ENCODE results near the gene NR5A1. TPM values are rescaled to one million over a fixed set of nuclear protein-coding genes. Genes with fewer than 3 reads are reported as not detected.

The NR5A1 gene
- total RNA-seq, 4 donors from 2014 or later, result not detected

- H3K9me3 ChIP-seq, result no peaks in the 10 kb centered on the region
- H3K27ac ChIP-seq, result no peak overlapping the region
- DNase-seq (ENCODE audit: low spot score in 2 of 2), result no peak
- H3K36me3 ChIP-seq, result no peaks in the 10 kb centered on the region
- peaks cover 67% of the 10 kb centered on the region for H3K27me3 ChIP-seq
- peaks cover 10% of the 10 kb centered on the region for H3K4me1 ChIP-seq
- no peak for TF ChIP-seq POLR2A (IDR thresholded peaks at IDR 0.05)
- TF ChIP-seq EP300 (IDR thresholded peaks at IDR 0.05), result no peak
- TF ChIP-seq POLR2AphosphoS5 (IDR thresholded peaks at IDR 0.05), result no peak
- no peak for TF ChIP-seq CTCF (IDR thresholded peaks at IDR 0.05)
- no peak overlapping the region for H3K4me3 ChIP-seq
- 56% methylated on average over 9 of the region's 21 CpGs for whole genome bisulfite sequencing
These were observed 31.9 kb downstream of the NR5A1 start for GRCh38 chr9:124475158-124475867.

GRCh38 chr9:124474151-124474550 lies 33.0 kb downstream of the NR5A1 start:
- peaks cover 10% of the 10 kb centered on the region for H3K4me1 ChIP-seq
- no peaks in the 10 kb centered on the region for H3K9me3 ChIP-seq
- peaks cover 55% of the 10 kb centered on the region for H3K27me3 ChIP-seq
- no peak overlapping the region for H3K4me3 ChIP-seq
- TF ChIP-seq CTCF (IDR thresholded peaks at IDR 0.05), result no peak
- TF ChIP-seq EP300 (IDR thresholded peaks at IDR 0.05), result no peak
- no peak for TF ChIP-seq POLR2A (IDR thresholded peaks at IDR 0.05)
- no peak for TF ChIP-seq POLR2AphosphoS5 (IDR thresholded peaks at IDR 0.05)
- no peak for DNase-seq (ENCODE audit: low spot score in 2 of 2)
- WGBS, result 67% methylated on average over 4 of the region's 4 CpGs
- H3K27ac ChIP-seq, result no peak overlapping the region
- no peaks in the 10 kb centered on the region for H3K36me3 ChIP-seq

- peaks cover 10% of the 10 kb centered on the region for H3K4me1 ChIP-seq
- no peak for DNase-seq (ENCODE audit: low spot score in 2 of 2)
- peaks cover 47% of the 10 kb centered on the region for H3K27me3 ChIP-seq
- H3K27ac ChIP-seq, result no peak overlapping the region
- H3K4me3 ChIP-seq, result no peak overlapping the region
- no peak for TF ChIP-seq CTCF (IDR thresholded peaks at IDR 0.05)
- TF ChIP-seq EP300 (IDR thresholded peaks at IDR 0.05), result no peak
- TF ChIP-seq POLR2AphosphoS5 (IDR thresholded peaks at IDR 0.05), result no peak
- no peak for TF ChIP-seq POLR2A (IDR thresholded peaks at IDR 0.05)
- H3K36me3 ChIP-seq, result no peaks in the 10 kb centered on the region
- no peaks in the 10 kb centered on the region for H3K9me3 ChIP-seq
- WGBS, result 56% methylated on average over 10 of the region's 10 CpGs
These were observed 33.9 kb downstream of the NR5A1 start for GRCh38 chr9:124473310-124473709.

- Histone ChIP-seq H3K36me3 (no peaks in the 10 kb centered on the region), H3K27me3 (peaks cover 42% of the 10 kb centered on the region), H3K27ac (no peak overlapping the region), H3K4me3 (no peak overlapping the region), H3K4me1 (peaks cover 7% of the 10 kb centered on the region), H3K9me3 (no peaks in the 10 kb centered on the region)
- no peak for DNase-seq (ENCODE audit: low spot score in 2 of 2)
- WGBS, result 78% methylated on average over 7 of the region's 7 CpGs
- TF ChIP-seq POLR2A (IDR thresholded peaks at IDR 0.05) (no peak), CTCF (IDR thresholded peaks at IDR 0.05) (no peak), POLR2AphosphoS5 (IDR thresholded peaks at IDR 0.05) (no peak), EP300 (IDR thresholded peaks at IDR 0.05) (no peak)
These were observed 34.4 kb downstream of the NR5A1 start for GRCh38 chr9:124472770-124473169.

- TF ChIP-seq EP300 (IDR thresholded peaks at IDR 0.05) (no peak), POLR2AphosphoS5 (IDR thresholded peaks at IDR 0.05) (no peak), CTCF (IDR thresholded peaks at IDR 0.05) (no peak), POLR2A (IDR thresholded peaks at IDR 0.05) (no peak)
- no peaks in the 10 kb centered on the region for H3K36me3 ChIP-seq
- peaks cover 32% of the 10 kb centered on the region for H3K27me3 ChIP-seq
- H3K9me3 ChIP-seq, result no peaks in the 10 kb centered on the region
- H3K27ac ChIP-seq, result no peak overlapping the region
- WGBS, result 74% methylated on average over 8 of the region's 9 CpGs
- no peak overlapping the region for H3K4me3 ChIP-seq
- no peaks in the 10 kb centered on the region for H3K4me1 ChIP-seq
- no peak for DNase-seq (ENCODE audit: low spot score in 2 of 2)
These were observed 35.4 kb downstream of the NR5A1 start for GRCh38 chr9:124471761-124472160.

All from suprapubic skin (tissue), 4 donors.